Frontal cortex (tissue), 4 donors: ENCODE data around the gene TLR1. TPM values are rescaled to one million over a fixed set of nuclear protein-coding genes. Genes with fewer than 3 reads are reported as not detected.

Experiments
- DNase-seq, 2 donors: peaks; one replicate each; pipeline ENCODE4 v3.0.0; 2012; ENCODE audit warnings: low spot score in 2 of 2
- FAIRE-seq: peaks from 2 replicates; lab custom pipeline; 2012; peaks lifted over from hg19 to GRCh38; lab: Jason Lieb, UNC
- total RNA-seq: library from RNA; depleted of rRNA; stranded (reverse); fragments of >200 nt; gene quantifications from one replicate; pipeline ENCODE4 v1.2.3, GENCODE V29; 2014
- donor health status: control.
- donor health status: control.
- donor health status: control.

TLR1 gene
- total RNA-seq, result 2.0 TPM

- peak; percentile 79 for FAIRE-seq
These were observed at the start of gene TLR1 for GRCh38 chr4:38804654-38805295. TLR1 (minus strand) TSS chr4:38804791; CDS start chr4:38798831, 5,960 bp downstream.

GRCh38 chr4:38846015-38846414 is 41.4 kb upstream of the TLR1 start:
- FAIRE-seq, result no peak
- DNase-seq, result no peak

More at GRCh38 chr4:38804654-38805295, at the start of gene TLR1:
- DNase-seq, result peak in 1 of 2 donors; percentile 19

- no peak for DNase-seq
- no peak for FAIRE-seq
These were observed 38.4 kb upstream of the TLR1 start for GRCh38 chr4:38842994-38843393.

- FAIRE-seq (no peak), DNase-seq (no peak)
These were observed 33.3 kb upstream of the TLR1 start for GRCh38 chr4:38837849-38838248.

GRCh38 chr4:38837334-38837733 is 32.7 kb upstream of the TLR1 start:
- FAIRE-seq (no peak), DNase-seq (no peak)

GRCh38 chr4:38834570-38834969 is 30.0 kb upstream of the TLR1 start:
- no peak for DNase-seq
- no peak for FAIRE-seq

GRCh38 chr4:38832624-38833528 is 28.3 kb upstream of the TLR1 start:
- DNase-seq, result no peak
- FAIRE-seq, result no peak

- FAIRE-seq, result no peak
- no peak for DNase-seq
These were observed 27.6 kb upstream of the TLR1 start for GRCh38 chr4:38832206-38832605.

GRCh38 chr4:38831653-38832052 is 27.1 kb upstream of the TLR1 start:
- FAIRE-seq (no peak), DNase-seq (no peak)

- no peak for FAIRE-seq
- no peak for DNase-seq
These were observed 24.6 kb upstream of the TLR1 start for GRCh38 chr4:38829237-38829636.

GRCh38 chr4:38823766-38824165 is 19.2 kb upstream of the TLR1 start:
- DNase-seq, result no peak
- no peak for FAIRE-seq

GRCh38 chr4:38822748-38823303 is 18.2 kb upstream of the TLR1 start:
- no peak for DNase-seq
- no peak for FAIRE-seq

- FAIRE-seq, result no peak
These were observed 17.1 kb upstream of the TLR1 start for GRCh38 chr4:38821739-38822138.

GRCh38 chr4:38820329-38821061 is 15.9 kb upstream of the TLR1 start:
- FAIRE-seq, result no peak
- DNase-seq, result no peak

More at GRCh38 chr4:38821739-38822138, 17.1 kb upstream of the TLR1 start:
- no peak for DNase-seq

- FAIRE-seq, result no peak
- no peak for DNase-seq
These were observed 15.0 kb upstream of the TLR1 start for GRCh38 chr4:38819569-38819968.

- no peak for DNase-seq
- FAIRE-seq, result no peak
These were observed 13.9 kb upstream of the TLR1 start for GRCh38 chr4:38818441-38818976.

- FAIRE-seq (no peak), DNase-seq (no peak)
These were observed 11.5 kb upstream of the TLR1 start for GRCh38 chr4:38815885-38816782.

- FAIRE-seq (no peak), DNase-seq (no peak)
These were observed 9.8 kb upstream of the TLR1 start for GRCh38 chr4:38814386-38814785.

- DNase-seq (no peak), FAIRE-seq (no peak)
These were observed 6.7 kb upstream of the TLR1 start for GRCh38 chr4:38811297-38811696.
